A673 (cell line): ENCODE measurements around the gene FBXL17. TPM values are rescaled to one million over a fixed set of nuclear protein-coding genes. Genes with fewer than 3 reads are reported as not detected.

Source experiments
- BruUV-seq: library from RNA; stranded (reverse); fragments of 400-500 nt; replicated peaks from 2 replicates; lab custom pipeline; 2021; lab: Mats Ljungman, UMichigan
- CTCF ChIA-PET: fragments of 300-600 bp; sonication (Branson Sonifier 250); formaldehyde crosslinking; loops from one replicate; lab custom pipeline; 2022; ENCODE audit warnings: antibody characterized with exemption; lab: Charles Lee
- POLR2A ChIA-PET: fragments of 300-600 bp; sonication (Branson Sonifier 250); formaldehyde crosslinking; loops from one replicate; lab custom pipeline; 2022; ENCODE audit warnings: antibody characterized with exemption; ENCODE audit not compliant: low non-redundant PET; lab: Charles Lee
- DNase-seq: peaks from one replicate; pipeline ENCODE4 v3.0.0-alpha.2; 2015; ENCODE audit warnings: low spot score
- H3K27ac ChIP-seq: fragments of 200-600 bp; sonication (generic); 2 replicates; pipeline ENCODE4 v1.5.1; 2016; ENCODE audit warnings: mixed run types, low read depth, mild to moderate bottlenecking, mixed read lengths, antibody characterized with exemption, low read length; ENCODE audit not compliant: poor library complexity, severe bottlenecking
- H3K27me3 ChIP-seq: fragments of 200-600 bp; sonication (generic); replicated peaks from 2 replicates; pipeline ENCODE4 v1.6.1; 2017; ENCODE audit warnings: mixed run types, low read depth, mild to moderate bottlenecking, mixed read lengths, antibody characterized with exemption, low read length; ENCODE audit not compliant: insufficient read depth, poor library complexity
- H3K36me3 ChIP-seq: fragments of 200-600 bp; sonication (generic); 2 replicates; pipeline ENCODE4 v1.6.1; 2016; ENCODE audit warnings: mixed run types, mild to moderate bottlenecking, mixed read lengths, antibody characterized with exemption, low read length; ENCODE audit not compliant: insufficient read depth, poor library complexity, severe bottlenecking
- H3K4me1 ChIP-seq: fragments of 200-600 bp; sonication (generic); 2 replicates; pipeline ENCODE4 v1.6.1; 2017; ENCODE audit warnings: mixed run types, mild to moderate bottlenecking, mixed read lengths, antibody characterized with exemption, low read length; ENCODE audit not compliant: insufficient read depth, poor library complexity, severe bottlenecking
- H3K4me3 ChIP-seq: fragments of 200-600 bp; sonication (generic); 2 replicates; pipeline ENCODE4 v1.5.1; 2016; ENCODE audit warnings: low read depth, mixed run types, mild to moderate bottlenecking, mixed read lengths, low read length; ENCODE audit not compliant: poor library complexity, severe bottlenecking
- H3K9me3 ChIP-seq: fragments of 200-600 bp; sonication (generic); 2 replicates; pipeline ENCODE4 v1.6.1; 2016; ENCODE audit warnings: mixed run types, low read depth, mild to moderate bottlenecking, mixed read lengths, antibody characterized with exemption, low read length; ENCODE audit not compliant: poor library complexity, severe bottlenecking
- CTCF ChIP-seq: fragments of 300-800, 200-600 bp; sonication (generic); conservative IDR thresholded peaks from 2 replicates; pipeline ENCODE4 v1.5.1; 2017; ENCODE audit warnings: low read depth, mild to moderate bottlenecking, antibody characterized with exemption, low read length, moderate library complexity, mixed read lengths
- EZH2 ChIP-seq: fragments of 200-600 bp; sonication (generic); IDR thresholded peaks from 2 replicates; pipeline ENCODE4 v1.6.1; 2017; ENCODE audit warnings: borderline replicate concordance, low read depth, mild to moderate bottlenecking, mixed read lengths, antibody characterized with exemption, low read length; ENCODE audit not compliant: poor library complexity, severe bottlenecking
- intact Hi-C: fragments of 100-400 bp; cut with micrococcal nuclease; formaldehyde crosslinking; loops from one replicate; pipeline ENCODE4 v1.10.0; 2022; ENCODE audit not compliant: unreplicated experiment
- total RNA-seq: library from RNA; stranded (reverse); gene quantifications from 2 replicates; pipeline ENCODE4 v1.2.3, GENCODE V29; 2021

FBXL17 gene
- total RNA-seq, 1 experiment from 2014 or later = 5.7 TPM

GRCh38 chr5:108369167-108369566 lies 12.7 kb downstream of the FBXL17 start:
- CTCF ChIA-PET = no interaction called here
- TF ChIP-seq CTCF = no peak
- TF ChIP-seq EZH2 = no peak

DNA sequence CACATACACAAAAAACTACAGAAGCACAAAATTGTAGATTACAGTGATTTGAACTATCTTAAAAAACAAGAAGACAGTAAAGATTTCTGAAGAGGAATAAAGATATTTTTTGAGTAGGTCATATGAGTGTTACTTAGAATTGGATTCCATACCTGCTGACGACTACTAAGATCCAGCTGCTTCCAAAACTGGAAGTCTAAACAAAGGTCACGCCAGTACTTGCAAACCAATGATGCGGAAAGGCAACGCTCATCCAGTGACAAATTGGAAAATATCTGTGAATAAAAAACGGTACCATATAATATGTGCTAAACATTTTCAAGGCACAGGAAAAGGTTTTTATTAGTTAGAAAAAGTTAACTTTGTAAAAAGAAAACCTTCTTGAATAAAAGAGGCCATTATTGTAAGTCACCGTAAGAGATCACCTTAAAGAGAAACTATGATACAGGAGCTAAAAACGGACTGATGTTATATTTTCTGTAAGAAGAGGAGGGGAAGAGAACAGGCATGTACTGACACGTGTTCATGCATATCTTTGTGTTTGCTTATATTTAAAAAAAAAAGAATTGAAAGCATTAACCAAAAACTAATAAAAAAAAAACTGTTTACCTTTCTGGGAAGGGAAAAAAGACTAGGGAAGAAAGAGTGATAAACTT lies 14.1 kb downstream of the FBXL17 start:
- ChIA-PET POLR2A (no interaction called here), CTCF (no interaction called here)
- DNase-seq = no peak
- H3K9me3 ChIP-seq = peaks cover 7% of the 10 kb centered on the region
- no peak overlapping the region for H3K27ac ChIP-seq
- no peaks in the 10 kb centered on the region for H3K27me3 ChIP-seq
- BruUV-seq = no TSS peak
- H3K4me1 ChIP-seq = no peaks in the 10 kb centered on the region
- intact Hi-C loops = no loop called here
- TF ChIP-seq EZH2 (no peak), CTCF (no peak)
- H3K4me3 ChIP-seq = no peak overlapping the region
- no peaks in the 10 kb centered on the region for H3K36me3 ChIP-seq

More at GRCh38 chr5:108369167-108369566, 12.7 kb downstream of the FBXL17 start:
- BruUV-seq = no TSS peak
- Histone ChIP-seq H3K4me3 (no peak overlapping the region), H3K4me1 (no peaks in the 10 kb centered on the region), H3K27me3 (no peaks in the 10 kb centered on the region), H3K27ac (no peak overlapping the region), H3K9me3 (peaks cover 8% of the 10 kb centered on the region), H3K36me3 (no peaks in the 10 kb centered on the region)
- POLR2A ChIA-PET = no interaction called here
- intact Hi-C loops = no loop called here
- no peak for DNase-seq

- Histone ChIP-seq H3K27ac (no peak overlapping the region), H3K27me3 (no peaks in the 10 kb centered on the region), H3K9me3 (no peaks in the 10 kb centered on the region), H3K4me1 (no peaks in the 10 kb centered on the region), H3K4me3 (no peak overlapping the region), H3K36me3 (no peaks in the 10 kb centered on the region)
- DNase-seq = no peak
- intact Hi-C loops = no loop called here
- TF ChIP-seq CTCF (no peak), EZH2 (no peak)
- ChIA-PET CTCF (no interaction called here), POLR2A (no interaction called here)
- no TSS peak for BruUV-seq
Measured at GRCh38 chr5:108366500-108366899, 15.4 kb downstream of the FBXL17 start.
